ENCODE data around the gene SAP30.

Gene SAP30

DNA sequence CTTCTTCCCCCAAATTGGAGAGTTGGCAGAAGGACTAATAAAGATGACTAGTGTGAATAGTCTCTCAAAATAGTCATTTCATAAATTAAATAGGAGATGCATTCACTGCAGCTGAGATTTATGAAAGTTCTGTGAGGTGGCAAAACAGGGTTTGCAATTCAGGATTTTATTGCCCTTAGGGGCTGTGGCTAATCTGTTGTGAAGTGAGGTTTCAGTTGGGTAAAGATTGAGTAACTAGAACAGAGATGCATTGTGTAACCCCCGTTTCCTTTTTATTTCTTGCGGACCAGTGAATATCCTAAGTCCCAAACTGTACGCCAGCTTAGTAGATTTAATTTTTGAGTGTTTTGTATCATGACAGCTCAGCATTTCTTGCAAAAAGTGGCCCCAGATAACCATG is 44.3 kb downstream of the SAP30 start:
- DNase-seq (ENCODE audit: low spot score), result no peak

DNA sequence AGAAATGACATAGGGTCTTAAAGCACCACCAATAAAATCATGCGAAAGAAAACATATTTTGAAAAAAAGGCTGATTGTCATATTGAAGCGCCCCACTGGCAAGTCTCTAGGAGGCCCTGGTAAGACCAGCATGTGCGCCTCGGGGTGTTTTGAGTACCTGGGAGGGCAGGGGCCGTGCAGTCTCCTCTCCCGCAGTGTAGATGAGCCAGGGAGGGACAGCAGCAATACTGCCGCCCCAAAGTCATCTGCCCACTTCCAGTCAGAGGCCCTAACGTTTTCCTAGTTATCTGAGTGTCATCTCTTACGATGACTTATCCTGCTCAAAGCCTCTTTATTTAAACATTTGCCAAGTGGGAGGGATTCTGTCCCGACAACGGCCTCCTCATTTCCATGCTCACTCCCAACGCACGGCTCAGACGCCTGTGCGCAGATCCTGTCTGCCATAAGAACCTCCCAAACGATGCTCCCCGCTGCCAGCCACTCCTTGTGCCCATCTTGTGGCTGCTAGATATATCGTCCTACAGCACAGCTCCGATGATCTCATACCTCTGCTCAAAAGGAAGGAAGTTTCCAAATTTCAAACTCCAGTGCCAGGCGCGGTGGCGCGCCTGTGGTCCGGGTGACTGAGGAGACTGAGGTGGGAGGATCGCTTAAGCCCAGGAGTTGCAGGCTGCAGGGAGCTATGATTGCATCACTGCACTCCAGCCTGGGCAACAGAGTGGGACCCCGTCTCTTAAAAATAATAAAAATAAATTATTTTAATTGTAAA is 45.3 kb downstream of the SAP30 start:
- no peak for DNase-seq (ENCODE audit: low spot score)

DNA sequence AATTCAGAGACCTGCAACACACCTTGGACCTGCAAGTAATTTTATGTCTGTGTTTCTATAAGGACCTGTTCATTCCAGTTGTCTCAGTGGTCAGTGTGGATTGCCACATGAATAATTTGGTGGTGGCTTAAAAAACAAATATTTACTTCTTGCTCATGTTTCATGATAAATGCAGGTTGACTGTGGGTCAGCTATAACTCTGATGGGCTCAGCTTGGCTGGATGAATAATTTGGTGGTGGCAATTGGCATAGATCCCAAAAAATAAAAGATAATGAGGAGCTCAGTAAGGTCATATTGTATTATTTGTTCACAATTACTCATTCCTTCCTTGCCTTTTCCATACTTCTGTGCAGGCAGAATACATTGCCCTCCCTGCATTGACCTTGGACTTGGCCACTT is 47.1 kb downstream of the SAP30 start:
- no peak for DNase-seq (ENCODE audit: low spot score)

DNA sequence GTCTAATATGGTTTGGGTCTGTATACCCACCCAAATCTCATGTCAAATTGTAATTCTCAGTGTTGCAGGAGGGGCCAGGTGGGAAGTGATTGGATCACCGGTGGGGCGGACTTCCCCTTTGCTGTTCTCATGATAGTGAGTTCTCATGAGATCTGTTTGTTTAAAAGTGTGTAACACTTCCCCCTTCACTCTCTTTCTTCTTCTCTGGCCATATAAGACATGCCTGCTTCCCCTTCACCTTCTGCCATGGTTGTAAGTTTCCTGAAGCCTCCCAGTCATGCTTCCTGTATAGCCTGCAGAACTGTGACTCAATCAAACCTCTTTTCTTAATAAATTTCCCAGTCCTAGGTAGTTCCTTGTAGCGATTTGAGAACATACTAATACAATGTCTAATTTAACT is 47.9 kb downstream of the SAP30 start:
- no peak for DNase-seq (ENCODE audit: low spot score)

DNA sequence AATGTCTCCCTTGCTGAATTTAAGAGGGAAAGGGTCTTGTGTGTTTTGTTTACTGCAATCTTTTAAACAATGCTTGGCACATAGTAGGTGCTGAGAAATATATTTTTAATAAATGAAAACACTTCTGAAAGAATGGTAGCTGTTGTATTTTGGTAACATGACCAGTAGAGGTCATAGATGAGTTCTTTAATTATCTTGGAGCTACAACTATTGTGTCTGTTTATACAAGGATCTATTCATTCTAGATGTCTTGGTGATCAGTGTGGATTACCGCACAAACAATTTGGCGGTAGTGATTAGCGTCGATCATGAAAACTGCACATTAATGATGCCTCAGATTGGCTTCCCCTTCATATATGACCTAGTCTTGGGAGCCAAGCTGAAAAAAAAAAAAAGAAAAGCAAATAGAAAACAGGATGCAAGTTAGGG is 49.6 kb downstream of the SAP30 start:
- peak; percentile 10 for DNase-seq (ENCODE audit: low spot score)

DNA sequence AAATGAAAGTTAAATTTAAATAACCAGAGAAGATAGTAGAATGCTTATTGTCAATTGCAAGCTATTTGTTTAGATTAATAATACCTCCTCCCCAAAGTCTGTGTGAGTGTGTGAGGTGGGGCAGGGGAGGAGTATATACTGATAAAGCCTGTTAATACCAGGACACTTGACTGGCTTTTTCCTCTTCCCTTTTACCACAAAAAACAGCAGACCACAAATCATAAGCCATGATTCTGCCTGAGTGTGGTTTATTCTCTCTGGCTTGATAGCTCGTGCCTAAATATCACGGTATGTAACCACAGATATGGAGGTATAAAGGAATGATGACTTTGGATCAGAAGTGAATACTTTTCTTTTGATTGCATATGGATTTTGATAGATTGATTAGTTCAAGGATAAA is 50.0 kb downstream of the SAP30 start:
- no peak for DNase-seq (ENCODE audit: low spot score)

DNA sequence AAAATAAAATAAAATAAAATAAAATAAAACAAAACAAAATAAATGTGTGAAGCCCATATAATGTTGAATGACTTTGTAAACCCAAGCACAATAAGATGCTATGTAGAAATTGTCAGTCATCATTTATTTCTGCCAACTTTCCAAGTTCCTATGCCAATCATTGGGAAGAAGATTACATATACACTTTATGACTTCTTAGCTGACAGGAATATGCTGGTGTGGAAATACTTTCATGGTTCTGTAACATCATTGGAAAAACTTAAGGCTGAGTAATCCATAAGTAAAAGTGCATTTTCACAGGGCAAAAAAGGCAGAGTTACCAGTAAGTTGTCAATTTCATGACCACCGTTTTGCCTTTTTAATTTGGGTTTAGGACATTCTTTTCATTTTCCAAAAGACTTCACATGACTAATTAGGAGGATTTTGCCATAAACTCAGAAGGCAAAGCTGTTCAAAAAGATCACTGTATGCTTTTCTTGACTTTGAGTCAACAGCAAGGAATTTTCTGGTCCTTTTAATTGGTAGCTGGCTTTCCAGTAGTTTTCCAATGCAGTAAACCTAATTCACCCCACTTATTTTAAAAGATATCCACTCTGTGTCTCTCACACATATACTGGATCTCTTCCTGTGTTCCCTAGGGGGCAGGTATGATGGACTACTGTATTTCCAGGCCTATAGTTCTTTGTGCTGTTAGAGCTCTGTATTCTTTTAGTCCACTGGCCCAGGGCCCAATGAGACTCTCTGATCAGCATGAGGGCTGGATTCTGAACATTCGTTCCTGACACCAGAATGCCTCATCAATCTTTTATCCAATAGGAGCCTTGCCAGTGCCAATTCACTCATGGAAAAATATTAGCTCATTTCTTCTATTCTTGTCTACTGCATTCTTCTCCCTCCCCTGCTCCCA is 54.4 kb downstream of the SAP30 start:
- no peak for DNase-seq (ENCODE audit: low spot score)

DNA sequence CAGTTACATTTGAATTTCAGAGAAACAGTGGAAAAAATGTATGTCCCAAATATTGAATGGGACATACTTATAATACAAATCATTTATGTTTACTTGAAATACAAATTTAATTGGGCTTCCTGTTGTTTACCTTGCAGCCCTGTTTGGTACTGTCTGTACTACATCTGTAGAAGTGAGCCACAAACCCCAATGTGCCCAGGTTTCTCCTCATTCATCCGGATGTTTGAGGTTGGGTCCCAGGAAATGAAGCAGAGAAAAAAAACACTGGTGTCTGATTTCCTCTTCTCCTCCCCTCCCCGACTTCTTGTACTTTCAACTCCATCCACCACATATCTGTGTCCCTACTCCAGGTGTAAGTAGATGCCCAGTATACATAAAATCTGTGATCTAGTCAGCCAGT is 55.3 kb downstream of the SAP30 start:
- peak; percentile 4 for DNase-seq (ENCODE audit: low spot score)
